Peyer's patch (tissue), 4 donors: ENCODE measurements around the gene METTL26.

Experiments used
- CTCF ChIP-seq, 6 experiments: fragments of 450-650 bp in 4 of 6; fragments of 200-600 bp in 2 of 6; sonication (generic) in 1 of 6; IDR thresholded peaks; one replicate each; pipeline ENCODE4 v1.5.1; 2017 to 2019; ENCODE audit warnings: antibody characterized with exemption in 6 of 6, mild to moderate bottlenecking in 3 of 6, moderate library complexity in 1 of 6
- POLR2A ChIP-seq, 2 donors: fragments of 450-650 bp; IDR thresholded peaks; one replicate each; pipeline ENCODE4 v1.5.1; 2017; ENCODE audit warnings: antibody characterized with exemption in 2 of 2, mild to moderate bottlenecking in 2 of 2, moderate library complexity in 2 of 2

- no peak for TF ChIP-seq CTCF (IDR thresholded peaks at IDR 0.05)
- no peak for TF ChIP-seq POLR2A (IDR thresholded peaks at IDR 0.05)
These were observed 15.7 kb upstream of the METTL26 start for GRCh38 chr16:651844-652243.
